Measurements from ENCODE around the gene LRP1B.
"Not testable (repeated sequence)": the region's sequence is repeated elsewhere in the genome, so short reads cannot be mapped to it uniquely, and the experiment has no call there.

Gene LRP1B

DNA sequence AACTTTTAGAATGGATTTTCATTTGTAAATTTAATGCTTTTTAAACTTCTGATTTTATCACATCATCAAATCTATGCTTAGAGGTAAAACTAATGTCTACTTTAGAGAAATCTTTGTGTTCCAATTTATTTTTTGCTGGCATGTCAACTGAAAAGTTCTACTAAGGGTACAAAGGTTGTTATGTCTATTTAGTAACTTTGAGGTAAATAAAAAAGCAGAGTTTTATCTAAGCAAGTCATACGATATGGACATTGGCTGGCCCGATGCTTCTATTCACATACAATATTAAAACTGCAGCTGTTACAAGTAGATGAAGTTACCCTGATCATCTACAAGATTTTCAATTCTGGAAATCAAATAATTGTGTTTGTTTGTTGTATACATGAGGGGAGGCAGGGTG lies 1575.1 kb downstream of the LRP1B start:
- H3K9me3 ChIP-seq, result no peaks in the 10 kb centered on the region
- H3K27ac ChIP-seq, result no peak overlapping the region
- no peak overlapping the region for H3K4me3 ChIP-seq (ENCODE audit: low read depth in 1 of 2, low read length in 1 of 2)
- no peaks in the 10 kb centered on the region for H3K4me1 ChIP-seq (ENCODE audit: control insufficient read depth in 1 of 2, insufficient read depth in 1 of 2, low read depth in 1 of 2, low read length in 1 of 2)
- H3K27me3 ChIP-seq, result no peaks in the 10 kb centered on the region
- TF ChIP-seq, protein P1, sequence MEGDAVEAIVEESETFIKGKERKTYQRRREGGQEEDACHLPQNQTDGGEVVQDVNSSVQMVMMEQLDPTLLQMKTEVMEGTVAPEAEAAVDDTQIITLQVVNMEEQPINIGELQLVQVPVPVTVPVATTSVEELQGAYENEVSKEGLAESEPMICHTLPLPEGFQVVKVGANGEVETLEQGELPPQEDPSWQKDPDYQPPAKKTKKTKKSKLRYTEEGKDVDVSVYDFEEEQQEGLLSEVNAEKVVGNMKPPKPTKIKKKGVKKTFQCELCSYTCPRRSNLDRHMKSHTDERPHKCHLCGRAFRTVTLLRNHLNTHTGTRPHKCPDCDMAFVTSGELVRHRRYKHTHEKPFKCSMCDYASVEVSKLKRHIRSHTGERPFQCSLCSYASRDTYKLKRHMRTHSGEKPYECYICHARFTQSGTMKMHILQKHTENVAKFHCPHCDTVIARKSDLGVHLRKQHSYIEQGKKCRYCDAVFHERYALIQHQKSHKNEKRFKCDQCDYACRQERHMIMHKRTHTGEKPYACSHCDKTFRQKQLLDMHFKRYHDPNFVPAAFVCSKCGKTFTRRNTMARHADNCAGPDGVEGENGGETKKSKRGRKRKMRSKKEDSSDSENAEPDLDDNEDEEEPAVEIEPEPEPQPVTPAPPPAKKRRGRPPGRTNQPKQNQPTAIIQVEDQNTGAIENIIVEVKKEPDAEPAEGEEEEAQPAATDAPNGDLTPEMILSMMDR (IDR thresholded peaks at IDR 0.05), result no peak
- no peaks in the 10 kb centered on the region for H3K36me3 ChIP-seq

DNA sequence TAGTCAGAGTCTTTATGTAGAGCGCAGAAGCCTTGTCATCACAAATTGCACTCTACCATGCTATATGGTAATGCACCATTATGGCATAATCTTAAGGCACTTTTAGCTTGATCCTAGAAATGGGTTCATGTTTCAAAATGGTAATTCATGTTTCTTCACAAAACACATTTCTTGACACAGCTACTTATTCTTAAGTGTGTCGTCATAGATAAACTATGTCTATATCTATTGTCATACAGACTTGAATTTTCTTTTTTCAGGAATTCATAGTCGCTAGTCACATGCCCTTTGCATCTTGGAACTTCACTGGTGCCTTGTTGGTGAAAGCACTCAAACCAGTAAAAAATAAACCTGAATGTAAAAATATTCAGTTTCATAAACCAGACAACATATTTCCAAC lies 1578.2 kb downstream of the LRP1B start:
- TF ChIP-seq, protein P1 (IDR thresholded peaks at IDR 0.05), result no peak
- no peaks in the 10 kb centered on the region for H3K36me3 ChIP-seq
- no peak overlapping the region for H3K4me3 ChIP-seq (ENCODE audit: low read depth in 1 of 2, low read length in 1 of 2)
- H3K27ac ChIP-seq, result no peak overlapping the region
- H3K4me1 ChIP-seq (ENCODE audit: control insufficient read depth in 1 of 2, insufficient read depth in 1 of 2, low read depth in 1 of 2, low read length in 1 of 2), result no peaks in the 10 kb centered on the region
- H3K27me3 ChIP-seq, result no peaks in the 10 kb centered on the region
- H3K9me3 ChIP-seq, result no peaks in the 10 kb centered on the region

DNA sequence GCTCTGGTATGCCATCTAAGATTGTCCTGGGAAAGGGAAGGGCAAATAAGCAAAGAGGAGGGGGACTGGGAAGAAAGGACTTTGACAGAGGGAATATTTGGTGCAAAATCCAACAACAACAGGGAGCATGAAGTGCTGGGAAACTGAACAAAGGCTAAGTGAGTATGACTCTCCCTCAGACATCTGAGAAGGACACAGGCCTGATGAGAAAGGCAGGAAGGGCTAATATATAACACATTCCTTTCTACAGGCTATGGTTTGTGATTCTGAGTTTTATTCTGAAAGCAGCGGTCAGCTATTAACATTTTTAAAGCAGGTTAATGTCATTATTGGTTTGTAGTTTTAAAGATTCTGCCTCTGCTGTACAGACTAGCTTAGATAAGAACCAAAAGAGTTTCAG lies 1579.5 kb downstream of the LRP1B start:
- no peak overlapping the region for H3K27ac ChIP-seq
- H3K36me3 ChIP-seq, result no peaks in the 10 kb centered on the region
- TF ChIP-seq, protein P1 (IDR thresholded peaks at IDR 0.05), result no peak

DNA sequence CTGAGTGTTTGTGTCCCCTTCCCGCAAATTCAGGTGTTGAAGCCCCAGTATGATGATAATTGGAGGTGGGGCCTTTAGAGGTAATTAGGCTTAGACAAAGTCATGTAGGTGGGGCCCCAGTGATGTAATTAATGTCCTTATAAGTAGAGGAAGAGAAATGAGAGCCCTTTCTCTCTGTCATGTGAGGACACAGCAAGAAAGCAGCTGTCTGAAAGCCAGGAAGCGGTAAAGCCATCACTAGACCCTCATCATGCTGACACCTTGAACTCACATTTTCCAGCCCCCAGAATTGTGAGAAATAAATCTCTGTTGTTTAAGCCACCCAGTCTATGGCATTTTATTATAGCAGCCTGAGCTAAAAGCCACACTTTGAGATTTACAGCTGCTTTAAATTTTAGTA lies 1580.0 kb downstream of the LRP1B start:
- no peak overlapping the region for H3K27ac ChIP-seq
- TF ChIP-seq, protein P1 (IDR thresholded peaks at IDR 0.05), result no peak
- H3K9me3 ChIP-seq, result no peaks in the 10 kb centered on the region
- H3K27me3 ChIP-seq, result no peaks in the 10 kb centered on the region
- H3K4me3 ChIP-seq (ENCODE audit: low read depth in 1 of 2, low read length in 1 of 2), result no peak overlapping the region
- no peaks in the 10 kb centered on the region for H3K36me3 ChIP-seq
- H3K4me1 ChIP-seq (ENCODE audit: control insufficient read depth in 1 of 2, insufficient read depth in 1 of 2, low read depth in 1 of 2, low read length in 1 of 2), result no peaks in the 10 kb centered on the region

More for the DNA sequence above, 1579.5 kb downstream of the LRP1B start:
- no peaks in the 10 kb centered on the region for H3K9me3 ChIP-seq
- no peaks in the 10 kb centered on the region for H3K27me3 ChIP-seq
- no peaks in the 10 kb centered on the region for H3K4me1 ChIP-seq (ENCODE audit: control insufficient read depth in 1 of 2, insufficient read depth in 1 of 2, low read depth in 1 of 2, low read length in 1 of 2)
- H3K4me3 ChIP-seq (ENCODE audit: low read depth in 1 of 2, low read length in 1 of 2), result no peak overlapping the region

DNA sequence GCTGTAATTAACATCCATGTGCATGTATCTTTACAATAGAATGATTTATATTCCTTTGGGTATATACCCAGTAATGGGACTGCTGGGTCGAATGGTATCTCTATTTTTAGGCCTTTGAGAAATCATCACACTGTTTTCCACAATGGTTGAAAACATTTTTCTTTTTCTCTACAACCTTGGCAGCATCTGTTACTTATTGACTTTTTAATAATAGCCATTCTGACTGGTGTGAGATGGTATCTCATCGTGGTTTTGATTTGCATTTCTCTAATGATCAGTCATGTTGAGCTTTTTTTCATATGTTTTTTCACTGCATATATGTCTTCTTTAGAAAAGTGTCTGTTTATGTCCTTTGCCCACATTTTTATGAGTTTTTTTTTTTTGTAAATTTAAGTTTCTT lies 1586.0 kb downstream of the LRP1B start:
- not testable (repeated sequence) for H3K36me3 ChIP-seq; H3K4me1 ChIP-seq (ENCODE audit: control insufficient read depth in 1 of 2, insufficient read depth in 1 of 2, low read depth in 1 of 2, low read length in 1 of 2); H3K4me3 ChIP-seq (ENCODE audit: low read depth in 1 of 2, low read length in 1 of 2); H3K9me3 ChIP-seq; H3K27me3 ChIP-seq; H3K27ac ChIP-seq

DNA sequence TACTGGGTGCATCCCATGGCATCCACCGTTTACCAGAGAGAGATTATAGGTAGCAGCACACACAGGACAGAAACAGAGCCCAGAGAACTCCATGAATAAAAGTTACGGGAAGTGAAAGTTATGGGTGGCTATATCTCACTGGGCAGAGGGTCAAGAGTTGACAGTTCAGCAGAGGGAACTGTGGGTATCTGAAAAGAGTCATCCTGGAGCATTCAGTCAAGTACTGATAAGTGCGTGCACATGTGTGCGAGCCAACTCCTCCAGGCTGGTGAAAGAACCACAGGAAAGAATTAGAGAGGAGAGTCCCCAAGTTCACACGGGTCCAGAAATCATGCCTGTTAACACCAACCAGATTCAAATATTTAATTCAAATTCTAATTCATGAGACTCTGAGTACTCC lies 1588.2 kb downstream of the LRP1B start:
- H3K4me1 ChIP-seq (ENCODE audit: control insufficient read depth in 1 of 2, insufficient read depth in 1 of 2, low read depth in 1 of 2, low read length in 1 of 2), result no peaks in the 10 kb centered on the region
- H3K4me3 ChIP-seq (ENCODE audit: low read depth in 1 of 2, low read length in 1 of 2), result no peak overlapping the region
- no peaks in the 10 kb centered on the region for H3K36me3 ChIP-seq
- no peak overlapping the region for H3K27ac ChIP-seq
- TF ChIP-seq, protein P1 (IDR thresholded peaks at IDR 0.05), result no peak
- no peaks in the 10 kb centered on the region for H3K27me3 ChIP-seq
- no peaks in the 10 kb centered on the region for H3K9me3 ChIP-seq

All from neutrophil (primary cell).